GM18519 (cell line): Measurements from ENCODE around the gene ALPL.

ENCODE experiments used
- ATAC-seq: cut with Tn5 transposase; IDR thresholded peaks from one replicate; pipeline ENCODE4 v1.9.1; 2021; ENCODE audit warnings: mild to moderate bottlenecking, moderate library complexity; ENCODE audit not compliant: unreplicated experiment, low FRiP score

ALPL gene

DNA sequence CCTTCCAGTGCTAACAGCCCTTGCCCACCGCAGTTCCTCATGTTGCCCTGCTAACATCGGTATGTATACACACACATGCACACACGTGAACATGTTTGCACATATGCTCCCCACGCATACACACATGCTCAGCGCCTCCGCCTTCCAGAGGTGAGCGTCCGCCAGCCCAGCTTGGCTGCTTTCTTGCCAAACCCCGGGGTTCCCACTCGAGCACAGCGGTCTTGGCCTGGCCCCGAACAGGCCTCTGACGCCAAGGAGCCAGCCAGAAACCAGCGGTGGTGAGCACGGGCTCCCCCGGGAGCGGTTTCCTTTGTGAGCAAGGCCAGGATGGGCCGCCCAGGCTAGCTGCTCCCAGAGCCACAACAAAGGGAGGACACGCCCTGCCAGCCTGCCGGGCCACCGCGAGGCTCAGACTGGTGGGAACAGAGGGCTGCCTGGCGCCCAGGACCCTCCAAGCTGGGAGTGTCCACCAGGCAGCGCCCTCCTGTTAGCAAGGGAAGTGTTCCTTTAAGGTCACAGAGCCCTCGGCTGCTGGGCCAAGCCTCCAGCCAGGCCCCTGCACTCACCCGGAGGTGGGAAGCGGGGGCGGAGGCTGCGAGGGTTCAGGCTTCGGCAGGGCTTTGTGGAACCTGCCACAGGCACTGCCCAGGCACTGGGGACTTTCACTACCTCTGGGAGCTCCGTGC lies 65.4 kb downstream of the ALPL start:
- no peak for ATAC-seq

DNA sequence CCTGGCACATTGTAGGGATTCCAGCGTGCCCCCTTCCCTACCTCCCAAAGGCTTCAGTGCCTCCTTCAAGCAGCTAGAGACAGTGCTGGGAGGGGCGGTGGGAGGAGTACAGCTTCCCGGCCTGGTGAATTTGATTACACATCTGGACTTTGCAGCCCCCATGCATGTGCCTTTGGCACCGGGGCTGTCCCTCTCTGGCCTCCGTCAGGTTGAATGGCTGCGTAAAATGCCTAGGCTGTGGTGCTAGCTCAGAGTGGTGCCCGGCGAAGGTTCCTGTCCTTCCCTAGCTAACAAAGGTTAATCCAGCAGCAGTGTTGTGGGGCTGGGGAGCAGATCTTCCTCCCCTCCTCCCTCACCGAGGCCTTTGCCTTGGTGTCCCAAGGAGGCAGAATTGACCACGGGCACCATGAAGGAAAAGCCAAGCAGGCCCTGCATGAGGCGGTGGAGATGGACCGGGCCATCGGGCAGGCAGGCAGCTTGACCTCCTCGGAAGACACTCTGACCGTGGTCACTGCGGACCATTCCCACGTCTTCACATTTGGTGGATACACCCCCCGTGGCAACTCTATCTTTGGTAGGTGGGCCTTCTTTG lies 66.2 kb downstream of the ALPL start:
- no peak for ATAC-seq

DNA sequence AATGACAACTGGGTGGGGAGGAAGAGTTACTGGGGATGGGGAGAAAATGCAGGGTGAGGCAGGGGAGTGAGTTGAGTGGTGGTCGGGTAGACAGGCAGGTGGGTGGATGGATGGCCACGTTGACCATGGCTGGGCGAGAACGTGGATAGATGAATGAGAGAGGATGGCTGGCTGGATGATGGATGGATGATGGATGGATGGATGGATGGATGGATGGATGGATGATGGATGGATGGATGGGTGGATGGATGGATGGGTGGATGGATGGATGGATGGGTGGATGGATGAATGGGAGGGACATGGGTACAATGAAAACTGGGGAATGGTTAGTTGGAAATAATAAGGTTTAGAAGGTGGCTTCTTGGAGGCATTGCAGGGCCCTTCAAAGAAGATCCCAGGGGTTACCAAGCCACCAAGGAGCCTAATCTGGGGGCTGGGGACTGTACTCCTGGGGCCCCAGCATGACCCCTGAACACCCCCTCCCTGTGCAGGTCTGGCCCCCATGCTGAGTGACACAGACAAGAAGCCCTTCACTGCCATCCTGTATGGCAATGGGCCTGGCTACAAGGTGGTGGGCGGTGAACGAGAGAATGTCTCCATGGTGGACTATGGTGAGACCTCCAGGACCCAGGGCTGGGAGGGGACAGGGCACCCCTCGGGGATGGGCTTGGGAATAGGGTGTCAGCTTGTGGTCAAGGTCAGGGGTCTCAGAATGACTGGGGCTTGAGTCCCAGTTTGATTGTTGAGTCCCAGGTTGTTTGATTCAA lies 67.0 kb downstream of the ALPL start:
- no peak for ATAC-seq

DNA sequence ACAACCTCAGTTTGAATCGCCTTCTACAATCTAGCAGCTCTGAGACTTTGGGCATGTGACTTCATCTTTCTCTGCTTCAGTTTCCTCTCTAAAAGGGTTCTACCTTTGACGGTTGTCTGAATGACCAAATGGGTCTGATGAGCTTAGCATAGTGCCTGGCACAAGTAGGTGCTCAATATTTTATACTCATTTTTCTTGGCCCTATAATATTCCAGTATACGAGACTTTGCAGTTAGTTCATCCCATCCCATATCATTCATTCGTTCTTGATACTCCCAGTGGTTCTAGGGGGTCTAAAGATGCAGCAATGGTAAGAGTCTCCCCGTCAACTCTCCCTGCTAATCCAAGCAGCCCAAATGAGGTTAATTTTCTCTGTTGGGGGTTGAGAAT lies 67.6 kb downstream of the ALPL start:
- ATAC-seq: no peak

DNA sequence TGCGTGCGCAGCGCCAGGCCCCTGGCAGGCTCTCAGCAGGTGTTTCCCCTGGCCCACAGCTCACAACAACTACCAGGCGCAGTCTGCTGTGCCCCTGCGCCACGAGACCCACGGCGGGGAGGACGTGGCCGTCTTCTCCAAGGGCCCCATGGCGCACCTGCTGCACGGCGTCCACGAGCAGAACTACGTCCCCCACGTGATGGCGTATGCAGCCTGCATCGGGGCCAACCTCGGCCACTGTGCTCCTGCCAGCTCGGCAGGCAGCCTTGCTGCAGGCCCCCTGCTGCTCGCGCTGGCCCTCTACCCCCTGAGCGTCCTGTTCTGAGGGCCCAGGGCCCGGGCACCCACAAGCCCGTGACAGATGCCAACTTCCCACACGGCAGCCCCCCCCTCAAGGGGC lies 68.1 kb downstream of the ALPL start:
- ATAC-seq: no peak

DNA sequence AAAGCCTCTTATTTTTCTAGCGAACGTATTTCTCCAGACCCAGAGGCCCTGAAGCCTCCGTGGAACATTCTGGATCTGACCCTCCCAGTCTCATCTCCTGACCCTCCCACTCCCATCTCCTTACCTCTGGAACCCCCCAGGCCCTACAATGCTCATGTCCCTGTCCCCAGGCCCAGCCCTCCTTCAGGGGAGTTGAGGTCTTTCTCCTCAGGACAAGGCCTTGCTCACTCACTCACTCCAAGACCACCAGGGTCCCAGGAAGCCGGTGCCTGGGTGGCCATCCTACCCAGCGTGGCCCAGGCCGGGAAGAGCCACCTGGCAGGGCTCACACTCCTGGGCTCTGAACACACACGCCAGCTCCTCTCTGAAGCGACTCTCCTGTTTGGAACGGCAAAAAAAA lies 68.7 kb downstream of the ALPL start:
- no peak for ATAC-seq

DNA sequence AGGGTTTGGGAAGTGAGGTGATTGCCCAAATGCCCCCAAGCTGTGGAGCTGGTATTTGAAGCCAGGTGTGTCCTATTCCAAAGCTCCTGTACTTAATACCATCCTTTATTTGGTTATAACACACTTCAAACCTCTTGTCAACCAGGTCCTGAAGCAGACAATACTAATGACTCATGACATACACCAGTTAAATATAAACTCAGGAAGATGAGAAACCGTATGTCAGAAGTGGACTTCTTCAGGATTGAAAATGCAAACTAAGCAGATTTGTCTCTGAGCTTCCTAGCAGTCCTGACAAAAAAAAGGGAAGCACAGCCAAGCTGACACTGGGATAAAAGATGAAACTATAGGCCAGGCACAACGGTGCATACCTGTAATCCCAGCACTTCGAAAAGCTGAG lies 70.6 kb downstream of the ALPL start:
- ATAC-seq: no peak

DNA sequence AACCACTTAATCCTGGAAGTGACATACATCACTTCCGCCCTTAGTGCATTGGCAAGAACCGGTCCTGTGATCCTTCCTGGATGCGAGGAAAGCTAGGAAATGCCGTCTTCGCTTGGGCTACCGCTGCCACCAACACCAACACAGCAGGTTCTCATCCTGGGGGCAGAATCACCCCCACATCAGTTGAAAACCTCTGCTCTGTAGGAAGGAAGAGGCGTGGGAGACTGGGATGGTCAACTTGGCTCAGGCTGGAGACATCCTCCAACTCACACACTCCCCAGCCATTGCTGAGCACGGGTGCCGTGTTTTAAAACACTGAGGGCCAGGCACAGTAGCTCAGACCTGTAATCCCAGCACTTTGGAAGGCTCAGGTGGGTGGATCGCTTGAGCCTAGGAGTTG lies 74.9 kb downstream of the ALPL start:
- no peak for ATAC-seq

DNA sequence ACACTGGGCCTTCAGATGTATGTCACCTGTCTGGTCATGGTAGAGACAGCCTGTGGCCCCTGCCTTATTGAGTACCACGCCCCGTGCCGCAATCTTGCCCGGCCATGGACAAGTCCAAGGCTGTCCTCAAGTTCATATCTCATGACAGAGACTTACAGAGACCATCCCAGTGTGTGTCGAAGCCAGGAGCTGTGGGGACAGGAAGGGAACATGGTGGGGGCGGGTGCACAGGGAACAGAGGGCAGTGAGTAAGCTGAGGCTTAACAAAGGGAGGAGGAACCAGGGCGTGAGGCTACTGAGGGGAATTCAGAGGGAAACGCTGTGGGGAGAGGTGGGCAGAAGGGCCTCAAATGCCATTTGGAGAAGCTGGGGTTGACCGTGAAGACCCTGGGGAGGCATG lies 75.8 kb downstream of the ALPL start:
- no peak for ATAC-seq

DNA sequence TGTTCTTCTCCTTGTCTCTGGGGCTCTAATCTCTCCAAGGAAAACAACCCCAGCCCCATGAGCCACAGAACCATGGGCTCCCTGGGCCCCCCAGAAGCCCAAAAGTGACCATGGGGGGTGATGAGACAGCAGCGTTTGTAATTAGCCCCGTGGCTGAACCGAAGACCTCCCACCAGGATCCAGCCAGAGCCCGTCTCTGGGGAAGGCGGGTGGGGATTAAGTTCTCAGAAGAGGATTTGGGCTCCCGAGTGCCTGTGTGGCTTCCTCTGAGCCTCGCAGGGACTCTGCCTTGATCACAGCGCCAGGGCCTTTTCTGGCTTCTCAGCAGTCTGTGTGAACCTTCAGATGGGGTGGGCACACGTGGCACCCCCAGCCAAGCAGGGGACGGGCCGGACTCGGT lies 77.0 kb downstream of the ALPL start:
- ATAC-seq: no peak

DNA sequence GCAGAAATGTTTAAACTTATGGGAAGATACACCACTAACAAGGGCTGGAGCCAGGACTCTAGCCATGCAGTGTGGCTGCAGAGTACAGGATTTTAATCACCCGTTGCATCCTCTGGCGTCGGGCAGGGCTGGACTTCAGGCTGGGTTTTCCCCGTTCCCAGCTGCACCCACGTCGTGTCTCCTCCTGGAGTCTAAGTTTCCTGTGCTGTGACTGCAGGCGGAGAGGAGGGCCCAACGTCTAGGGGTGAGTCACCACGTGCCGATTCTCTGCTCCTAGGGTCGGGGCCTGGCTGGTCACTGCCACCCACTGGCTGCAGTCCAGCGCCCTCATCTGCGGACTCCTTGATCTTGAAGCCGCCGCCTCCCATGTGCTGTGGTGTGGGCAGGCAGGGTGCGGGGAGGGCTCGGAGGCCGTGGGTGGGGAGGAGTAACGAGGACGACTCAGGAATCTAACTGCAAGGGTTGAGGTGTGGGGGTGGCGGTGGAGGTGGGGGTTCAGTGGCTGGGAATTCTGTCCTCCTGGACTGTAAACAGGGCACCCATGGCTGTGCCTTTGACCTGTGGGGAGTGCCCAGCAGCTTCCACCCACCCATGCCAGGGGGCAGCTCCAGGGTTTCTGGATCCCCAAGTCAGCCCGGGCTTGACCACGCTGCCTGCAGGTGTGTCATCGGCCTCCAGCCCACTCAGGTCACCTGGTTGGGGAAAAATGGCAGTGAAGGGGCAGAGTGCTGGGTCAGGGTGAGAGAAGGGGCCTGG lies 77.8 kb downstream of the ALPL start:
- no peak for ATAC-seq

DNA sequence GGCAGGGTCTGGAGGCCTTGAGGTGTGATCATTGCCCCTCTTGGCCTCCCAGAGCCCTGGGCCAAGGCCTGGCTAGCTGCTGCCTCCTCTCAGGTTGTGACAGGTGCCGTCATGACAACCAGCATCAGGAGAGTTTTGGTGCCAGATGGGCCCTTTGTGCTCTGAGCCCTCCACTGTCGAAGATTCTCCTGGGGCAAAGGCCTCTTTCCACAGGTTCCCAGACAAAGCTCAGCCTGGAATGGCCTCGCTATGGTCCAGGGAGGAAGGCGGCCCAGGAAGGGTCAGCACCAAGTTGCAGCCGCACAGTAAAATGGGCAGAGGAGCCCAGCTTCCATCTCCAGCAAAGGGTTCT lies 78.4 kb downstream of the ALPL start:
- no peak for ATAC-seq

DNA sequence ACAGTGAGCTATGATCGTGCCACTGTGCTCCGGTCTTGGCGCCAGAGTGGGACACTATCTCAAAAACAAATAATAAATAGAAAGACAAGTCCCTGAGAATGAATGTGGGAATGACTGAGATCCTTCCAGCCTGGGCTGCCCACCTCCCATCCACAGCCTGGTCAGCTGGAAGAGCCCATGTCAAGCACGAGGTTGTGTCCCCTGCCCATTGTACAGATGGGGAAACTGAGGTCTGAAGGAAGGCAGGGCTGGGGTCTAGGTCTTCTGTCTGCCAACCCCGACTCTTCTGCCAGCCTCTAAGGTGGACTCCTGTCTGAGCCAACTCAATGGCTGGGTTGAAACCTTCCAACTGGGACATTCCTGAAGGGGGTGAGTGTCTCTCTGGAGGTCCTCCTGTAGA lies 80.4 kb downstream of the ALPL start:
- ATAC-seq: no peak

DNA sequence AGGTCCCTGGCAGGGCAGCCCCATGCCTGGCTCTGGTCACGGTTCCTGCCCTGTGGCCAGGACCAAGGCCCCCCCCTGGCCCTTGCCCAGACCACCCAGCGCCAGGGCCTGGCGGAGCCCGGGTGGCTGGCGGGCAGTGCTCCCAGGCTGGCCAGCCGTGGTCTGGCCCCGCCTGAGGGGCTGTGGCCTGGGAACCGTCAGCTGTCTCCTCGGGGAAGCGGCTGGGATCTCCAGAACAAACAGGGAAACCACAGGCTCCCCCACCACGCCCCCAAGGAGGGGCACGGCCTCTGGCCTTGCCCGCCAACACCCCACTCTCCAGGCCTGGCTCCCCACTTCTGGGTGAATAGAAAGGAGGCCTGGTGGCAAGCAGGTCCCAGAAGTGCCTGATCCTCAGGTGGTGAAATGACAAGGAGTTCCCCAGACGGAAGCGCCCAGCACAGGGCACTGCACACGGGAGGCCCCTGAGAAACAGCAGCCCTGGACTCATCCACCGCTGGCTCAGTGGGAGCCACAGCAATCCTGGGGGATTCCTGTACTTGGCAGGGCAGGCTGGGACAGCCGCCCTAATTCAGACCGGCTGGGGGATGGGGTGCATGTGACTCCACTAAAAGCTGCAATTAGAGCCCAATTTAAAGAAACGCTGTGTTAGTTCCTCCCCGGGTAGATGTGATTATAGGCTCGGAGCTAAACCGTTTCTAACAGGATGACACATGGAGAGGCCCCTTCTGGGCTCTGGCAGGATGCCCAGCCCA lies 81.1 kb downstream of the ALPL start:
- no peak for ATAC-seq

DNA sequence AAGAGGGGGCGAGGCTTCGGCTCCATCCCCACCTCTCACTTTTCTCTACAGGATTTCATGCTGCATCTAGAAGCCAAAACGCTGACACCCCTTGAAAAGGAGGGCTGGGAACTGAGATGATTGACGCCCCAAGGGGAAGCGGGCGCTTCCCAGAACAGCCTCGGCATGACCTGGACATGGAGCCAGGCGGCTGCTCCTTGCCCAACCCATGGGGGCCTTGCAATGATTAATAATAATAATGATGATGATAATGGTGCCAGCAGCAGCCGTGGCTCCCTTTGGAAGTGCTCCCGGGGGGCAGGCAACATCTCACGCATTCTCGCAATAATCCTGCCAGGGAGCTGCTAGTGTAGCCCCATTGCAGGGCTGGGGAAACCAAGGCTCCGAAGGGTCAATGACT lies 81.7 kb downstream of the ALPL start:
- no peak for ATAC-seq

DNA sequence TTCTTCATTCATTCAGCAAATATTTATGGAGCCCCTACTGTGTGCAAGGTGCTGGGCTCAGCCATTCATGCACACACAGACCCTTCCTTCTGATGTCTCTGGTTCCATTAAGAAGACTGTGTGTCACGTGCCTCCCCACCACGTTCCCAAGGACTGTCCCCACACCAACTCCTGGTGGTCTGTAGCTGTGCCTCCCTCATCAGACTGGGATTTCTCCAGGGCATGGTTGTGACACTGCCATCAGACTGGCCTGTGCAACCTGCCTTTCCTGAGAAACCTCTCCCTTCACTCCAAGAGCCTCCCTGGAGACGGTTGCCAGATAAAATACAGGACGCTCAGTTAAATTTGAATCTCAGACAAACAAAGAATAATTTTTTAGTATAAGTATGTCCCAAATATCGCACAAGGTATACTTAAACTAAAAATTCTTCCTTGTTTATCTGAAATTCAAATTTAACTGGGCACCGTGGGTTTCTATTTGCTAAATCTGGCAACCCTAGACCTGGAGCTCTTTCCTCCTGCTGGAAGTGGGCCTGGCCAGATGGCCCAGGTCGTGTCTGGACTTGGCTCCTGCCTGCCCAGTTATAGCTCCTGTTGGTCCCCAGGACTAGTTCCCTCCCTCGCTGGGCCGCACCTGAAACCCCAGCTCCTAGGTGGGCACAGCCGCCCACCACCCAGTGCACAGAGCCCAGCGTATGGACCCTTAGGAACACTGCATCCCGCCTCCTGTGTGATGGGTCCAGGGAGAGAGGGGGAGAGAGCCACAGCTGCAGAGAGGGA lies 83.1 kb downstream of the ALPL start:
- no peak for ATAC-seq

DNA sequence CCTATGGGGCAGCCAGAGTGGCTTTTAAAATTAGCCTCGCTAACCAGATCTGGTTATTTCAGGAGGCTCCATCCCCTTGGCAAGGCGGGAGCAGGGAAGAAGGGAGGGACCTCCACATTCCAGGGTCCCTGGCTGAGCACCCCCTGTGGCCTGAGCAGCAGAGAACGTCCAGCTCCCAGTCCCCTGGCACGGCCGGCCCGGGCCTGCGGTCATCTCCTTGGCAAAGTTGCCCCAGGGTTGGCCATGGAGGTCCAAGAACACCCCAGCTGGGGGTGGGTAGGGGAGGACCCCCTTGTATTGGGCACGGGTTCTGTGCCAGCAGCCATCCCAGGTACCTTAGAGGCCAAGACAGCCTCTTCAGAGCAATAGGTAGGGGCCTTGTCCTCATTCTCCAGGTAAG lies 84.0 kb downstream of the ALPL start:
- ATAC-seq: no peak

DNA sequence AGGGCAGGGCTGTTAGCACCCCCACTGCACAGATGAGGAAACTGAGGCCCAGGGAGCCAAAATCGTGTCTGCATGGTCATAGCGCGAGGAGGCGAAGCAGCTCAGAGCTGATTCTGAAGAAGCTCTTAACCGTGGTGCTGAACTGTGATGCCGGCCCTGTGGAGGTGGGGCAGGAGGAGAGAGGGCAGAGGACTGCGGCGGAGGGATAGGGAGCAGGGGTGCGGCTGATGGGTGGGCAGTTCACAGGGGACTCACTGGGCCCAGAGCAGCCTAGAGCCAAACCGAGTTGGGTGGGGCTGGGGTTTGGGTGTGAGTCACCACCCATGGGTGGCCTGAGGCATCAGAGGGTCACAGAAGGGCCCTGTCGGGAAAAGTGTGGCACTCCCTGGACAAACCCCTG lies 85.3 kb downstream of the ALPL start:
- ATAC-seq: no peak

DNA sequence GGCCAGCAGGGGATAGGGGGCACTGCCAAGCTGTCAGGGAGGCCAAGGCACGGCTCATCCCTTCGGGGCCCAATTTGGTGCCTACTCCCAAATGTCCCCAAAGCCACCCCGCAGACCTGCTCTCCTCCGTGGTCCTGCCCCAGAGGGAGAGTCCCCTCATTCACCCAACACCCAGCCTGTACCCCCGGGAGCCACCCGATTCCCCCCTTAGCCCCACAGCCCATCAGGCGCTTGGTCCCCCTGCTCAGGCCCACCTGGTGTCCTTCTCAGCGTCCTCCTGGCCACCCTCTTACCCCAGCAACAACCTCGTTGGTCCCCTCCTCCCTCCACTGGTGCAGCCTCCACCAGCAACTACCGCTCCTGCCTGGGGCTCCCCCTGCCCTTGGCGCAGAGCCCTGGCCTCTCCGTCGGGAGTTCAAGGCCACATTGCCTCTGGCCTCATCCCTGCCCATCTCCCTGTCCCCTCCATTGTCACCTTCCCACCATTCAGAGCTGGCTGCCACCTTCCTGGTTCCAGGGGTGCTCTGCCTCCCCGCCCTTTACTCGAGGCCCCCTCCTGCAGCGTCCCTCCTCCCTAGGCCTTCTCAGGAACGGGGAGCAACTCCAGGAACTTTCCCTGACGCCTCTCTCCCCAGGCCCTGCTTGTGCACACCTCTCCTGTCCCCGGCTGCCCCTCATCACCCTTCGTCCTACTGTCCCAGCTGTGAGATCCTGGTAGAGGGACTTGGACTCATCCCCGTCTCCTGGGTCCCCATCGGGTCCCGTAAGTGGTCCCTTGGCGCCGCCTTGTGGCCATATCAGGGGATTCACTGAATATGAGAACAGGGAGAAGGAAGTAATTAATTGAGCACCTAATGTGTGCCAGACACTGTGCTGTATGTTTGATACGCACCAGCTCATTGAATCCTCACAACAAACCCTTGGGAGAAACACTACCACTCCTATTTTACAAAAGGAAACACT lies 86.0 kb downstream of the ALPL start:
- no peak for ATAC-seq
